Testis (tissue), 2 donors: ENCODE data around the gene SLC39A8.

Experiments
- CTCF ChIP-seq, 3 experiments: fragments of 450-650 bp in 2 of 3; fragments of 200-600 bp in 1 of 3; sonication (generic) in 1 of 3; IDR thresholded peaks; one replicate each; pipeline ENCODE4 v1.5.1; 2016 to 2019; ENCODE audit warnings: antibody characterized with exemption in 3 of 3, mild to moderate bottlenecking in 2 of 3, moderate library complexity in 1 of 3
- POLR2A ChIP-seq: fragments of 450-650 bp; IDR thresholded peaks from one replicate; pipeline ENCODE4 v1.6.1; 2017; ENCODE audit warnings: antibody characterized with exemption, mild to moderate bottlenecking, moderate library complexity

- TF ChIP-seq CTCF (IDR thresholded peaks at IDR 0.05) (no peak), POLR2A (no peak)
Observed at GRCh38 chr4:102387552-102388150, 42.4 kb upstream of the SLC39A8 start.
